Midbrain (tissue), 1 donor: Measurements from ENCODE around the gene COL1A1.

Experiments used
- DNase-seq: peaks from one replicate; lab custom pipeline; 2025; lab: John Stamatoyannopoulos, UW

Gene COL1A1

GRCh38 chr17:50172130-50172529 is 29.3 kb downstream of the COL1A1 start:
- no peak for DNase-seq

- DNase-seq, result no peak
These were observed 29.9 kb downstream of the COL1A1 start for GRCh38 chr17:50171371-50172071.

GRCh38 chr17:50170662-50171370 is 30.6 kb downstream of the COL1A1 start:
- DNase-seq, result no peak

GRCh38 chr17:50169881-50170459 is 31.5 kb downstream of the COL1A1 start:
- no peak for DNase-seq

GRCh38 chr17:50169121-50169764 is 32.2 kb downstream of the COL1A1 start:
- DNase-seq, result peak; percentile 55

GRCh38 chr17:50168319-50168718 is 33.1 kb downstream of the COL1A1 start:
- no peak for DNase-seq

- no peak for DNase-seq
These were observed 34.1 kb downstream of the COL1A1 start for GRCh38 chr17:50167371-50167770.

- DNase-seq, result no peak
These were observed 34.8 kb downstream of the COL1A1 start for GRCh38 chr17:50166518-50167181.

- no peak for DNase-seq
These were observed 35.4 kb downstream of the COL1A1 start, which contains the start of gene SGCA for GRCh38 chr17:50165867-50166517. TSS of gene SGCA (plus strand) at chr17:50166005. CDS start at chr17:50166041, 36 bp downstream.

GRCh38 chr17:50165466-50165865 is 36.0 kb downstream of the COL1A1 start:
- DNase-seq, result no peak

GRCh38 chr17:50165066-50165465 is 36.4 kb downstream of the COL1A1 start:
- no peak for DNase-seq

- DNase-seq, result no peak
These were observed 36.8 kb downstream of the COL1A1 start for GRCh38 chr17:50164697-50164988.

- no peak for DNase-seq
These were observed 37.4 kb downstream of the COL1A1 start for GRCh38 chr17:50163843-50164696.

GRCh38 chr17:50162466-50163254 is 38.8 kb downstream of the COL1A1 start:
- no peak for DNase-seq

GRCh38 chr17:50161911-50162288 is 39.5 kb downstream of the COL1A1 start:
- DNase-seq, result no peak

GRCh38 chr17:50161023-50161910 is 40.2 kb downstream of the COL1A1 start:
- peak; percentile 92 for DNase-seq

- DNase-seq, result no peak
These were observed 43.5 kb downstream of the COL1A1 start for GRCh38 chr17:50157891-50158290.

GRCh38 chr17:50155115-50155819 is 46.2 kb downstream of the COL1A1 start:
- no peak for DNase-seq
